KMS-11 (cell line): ENCODE results near the gene XPR1.

Source experiments
- H2AFZ ChIP-seq: fragments of 200-600 bp; sonication (generic); 2 replicates; pipeline ENCODE4 v1.6.1; 2016; ENCODE audit warnings: antibody characterized with exemption, mixed run types, low read depth
- H3K27ac ChIP-seq: fragments of 200-600 bp; sonication (generic); 2 replicates; pipeline ENCODE4 v1.6.1; 2016; ENCODE audit warnings: mild to moderate bottlenecking, mixed run types
- H3K27me3 ChIP-seq: fragments of 200-600 bp; sonication (generic); 2 replicates; pipeline ENCODE4 v1.6.1; 2017; ENCODE audit warnings: mild to moderate bottlenecking, low read depth, mixed run types, moderate library complexity; ENCODE audit not compliant: insufficient read depth
- H3K36me3 ChIP-seq: fragments of 200-600 bp; sonication (generic); 2 replicates; pipeline ENCODE4 v1.6.1; 2017; ENCODE audit warnings: mild to moderate bottlenecking, mixed run types; ENCODE audit not compliant: insufficient read depth
- H3K4me1 ChIP-seq: fragments of 200-600 bp; sonication (generic); 2 replicates; pipeline ENCODE4 v1.6.1; 2016; ENCODE audit warnings: mild to moderate bottlenecking, low read depth, mixed run types; ENCODE audit not compliant: poor library complexity, severe bottlenecking
- H3K4me2 ChIP-seq: fragments of 200-600 bp; sonication (generic); 2 replicates; pipeline ENCODE4 v1.7.0; 2016; ENCODE audit warnings: mild to moderate bottlenecking, mixed run types
- H3K4me3 ChIP-seq: fragments of 200-600 bp; sonication (generic); IDR thresholded peaks from 2 replicates; pipeline ENCODE4 v1.6.1; 2017; ENCODE audit warnings: low read depth, low read length, mixed read lengths; ENCODE audit not compliant: insufficient read depth
- H3K79me2 ChIP-seq: fragments of 200-600 bp; sonication (generic); 2 replicates; pipeline ENCODE4 v1.6.1; 2016; ENCODE audit warnings: low read depth, mixed run types; ENCODE audit not compliant: insufficient read depth
- H3K9ac ChIP-seq: fragments of 200-600 bp; sonication (generic); 2 replicates; pipeline ENCODE4 v1.6.1; 2016; ENCODE audit warnings: mild to moderate bottlenecking, mixed run types
- H4K20me1 ChIP-seq: fragments of 200-600 bp; sonication (generic); 2 replicates; pipeline ENCODE4 v1.6.1; 2016; ENCODE audit warnings: mild to moderate bottlenecking, mixed run types; ENCODE audit not compliant: insufficient read depth
- TF ChIP-seq, protein P1 (sequence below): fragments of 200-600 bp; sonication (generic); conservative IDR thresholded peaks from 2 replicates; pipeline ENCODE4 v1.6.1; 2017; ENCODE audit warnings: low read depth, mild to moderate bottlenecking, antibody characterized with exemption, low read length, moderate library complexity, mixed read lengths

The XPR1 gene

DNA sequence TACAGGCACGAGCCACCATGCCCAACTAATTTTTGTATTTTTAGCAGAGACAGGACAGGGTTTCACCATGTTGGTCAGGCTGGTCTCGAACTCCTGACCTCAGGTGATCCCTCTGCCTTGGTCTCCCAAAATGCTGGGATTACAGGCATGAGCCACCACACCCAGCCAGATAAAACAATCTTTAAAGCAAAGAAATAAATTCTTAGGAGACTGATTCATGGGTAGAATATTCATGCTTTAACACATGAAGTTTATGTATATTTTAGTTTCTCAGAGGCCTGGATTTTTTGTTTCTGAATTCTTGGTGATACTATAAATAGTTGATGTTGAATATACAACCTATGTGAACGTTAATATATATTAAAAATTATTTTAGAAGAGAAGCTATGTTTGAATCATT is 153.5 kb downstream of the XPR1 start:
- no peak overlapping the region for H3K4me2 ChIP-seq
- no peaks in the 10 kb centered on the region for H4K20me1 ChIP-seq
- no peaks in the 10 kb centered on the region for H3K79me2 ChIP-seq
- H3K4me3 ChIP-seq: no peak overlapping the region
- H3K27me3 ChIP-seq: no peaks in the 10 kb centered on the region
- H2AFZ ChIP-seq: no peak overlapping the region
- H3K4me1 ChIP-seq: no peaks in the 10 kb centered on the region
- no peaks in the 10 kb centered on the region for H3K36me3 ChIP-seq
- H3K9ac ChIP-seq: no peak overlapping the region
- TF ChIP-seq, protein P1, sequence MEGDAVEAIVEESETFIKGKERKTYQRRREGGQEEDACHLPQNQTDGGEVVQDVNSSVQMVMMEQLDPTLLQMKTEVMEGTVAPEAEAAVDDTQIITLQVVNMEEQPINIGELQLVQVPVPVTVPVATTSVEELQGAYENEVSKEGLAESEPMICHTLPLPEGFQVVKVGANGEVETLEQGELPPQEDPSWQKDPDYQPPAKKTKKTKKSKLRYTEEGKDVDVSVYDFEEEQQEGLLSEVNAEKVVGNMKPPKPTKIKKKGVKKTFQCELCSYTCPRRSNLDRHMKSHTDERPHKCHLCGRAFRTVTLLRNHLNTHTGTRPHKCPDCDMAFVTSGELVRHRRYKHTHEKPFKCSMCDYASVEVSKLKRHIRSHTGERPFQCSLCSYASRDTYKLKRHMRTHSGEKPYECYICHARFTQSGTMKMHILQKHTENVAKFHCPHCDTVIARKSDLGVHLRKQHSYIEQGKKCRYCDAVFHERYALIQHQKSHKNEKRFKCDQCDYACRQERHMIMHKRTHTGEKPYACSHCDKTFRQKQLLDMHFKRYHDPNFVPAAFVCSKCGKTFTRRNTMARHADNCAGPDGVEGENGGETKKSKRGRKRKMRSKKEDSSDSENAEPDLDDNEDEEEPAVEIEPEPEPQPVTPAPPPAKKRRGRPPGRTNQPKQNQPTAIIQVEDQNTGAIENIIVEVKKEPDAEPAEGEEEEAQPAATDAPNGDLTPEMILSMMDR: no peak
- no peak overlapping the region for H3K27ac ChIP-seq

DNA sequence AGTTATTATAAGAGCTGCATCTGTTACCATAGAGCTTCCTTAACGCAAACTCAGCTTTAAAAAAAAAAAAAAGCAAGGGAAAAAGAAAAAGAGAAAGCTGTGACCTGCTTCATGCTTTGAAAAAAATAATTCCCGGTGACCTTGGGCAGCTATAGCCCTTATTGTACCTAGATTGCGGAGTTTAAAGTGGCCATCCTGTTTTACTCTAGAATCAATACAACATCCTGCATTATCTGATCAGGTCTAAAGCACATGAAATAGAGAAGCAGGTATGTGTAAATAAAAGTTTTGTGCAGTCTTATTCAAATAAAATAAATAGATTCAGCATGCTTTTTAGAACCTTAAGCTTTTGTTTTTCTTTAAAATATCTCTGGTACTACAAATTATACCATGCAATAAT is 154.1 kb downstream of the XPR1 start:
- Histone ChIP-seq H3K79me2 (no peaks in the 10 kb centered on the region), H2AFZ (no peak overlapping the region), H3K4me2 (no peak overlapping the region), H4K20me1 (no peaks in the 10 kb centered on the region), H3K27ac (no peak overlapping the region), H3K9ac (no peak overlapping the region), H3K4me1 (no peaks in the 10 kb centered on the region), H3K27me3 (no peaks in the 10 kb centered on the region), H3K4me3 (no peak overlapping the region), H3K36me3 (no peaks in the 10 kb centered on the region)
- TF ChIP-seq, protein P1: no peak

DNA sequence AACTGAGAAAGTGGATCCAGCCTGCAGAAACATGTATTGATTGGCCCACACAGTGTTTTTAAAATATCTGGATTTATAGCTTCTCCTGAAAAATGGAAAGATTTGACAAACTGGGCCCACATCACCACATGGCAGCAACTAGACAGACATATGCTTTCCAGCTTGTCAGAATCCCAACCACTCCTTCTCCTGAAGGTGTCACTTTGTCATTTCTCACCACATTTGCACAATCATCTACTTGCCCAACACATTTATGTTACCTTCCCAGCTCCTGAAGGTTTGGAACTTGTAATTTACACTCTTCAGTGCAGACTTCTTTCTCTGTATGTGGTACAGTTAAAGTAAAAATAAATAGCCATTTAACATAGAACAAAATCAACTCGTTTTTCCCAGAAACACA is 154.8 kb downstream of the XPR1 start:
- TF ChIP-seq, protein P1: no peak

DNA sequence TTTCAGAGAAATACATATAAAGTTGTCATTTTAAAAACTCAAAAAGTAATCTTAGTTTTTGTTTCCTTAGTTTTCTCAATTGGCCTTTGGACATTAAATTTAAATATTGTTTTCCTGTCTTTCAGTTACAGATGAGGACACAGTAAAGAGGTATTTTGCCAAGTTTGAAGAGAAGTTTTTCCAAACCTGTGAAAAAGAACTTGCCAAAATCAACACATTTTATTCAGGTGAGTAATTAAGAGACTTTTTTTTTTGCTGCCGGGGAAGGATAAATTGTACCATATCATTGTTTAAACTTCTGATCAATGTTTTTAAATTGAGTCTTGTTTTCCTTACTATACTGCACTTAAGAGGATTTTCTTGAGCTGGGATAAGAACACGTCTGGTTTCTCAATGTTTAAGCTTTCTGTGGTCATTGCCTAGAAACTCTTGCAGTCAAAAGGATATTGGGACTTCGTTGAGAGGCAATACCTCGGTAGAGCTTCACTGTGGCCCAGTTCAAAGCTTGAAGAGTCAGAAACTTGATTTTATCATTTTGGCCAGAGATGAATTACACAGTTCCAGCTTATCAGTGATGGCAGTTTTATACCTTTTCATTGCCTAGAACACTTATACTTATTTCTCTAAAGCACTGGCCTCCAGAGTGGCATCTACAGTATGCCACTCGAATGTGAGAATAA is 155.9 kb downstream of the XPR1 start:
- H4K20me1 ChIP-seq: no peaks in the 10 kb centered on the region
- H3K79me2 ChIP-seq: no peaks in the 10 kb centered on the region
- no peak overlapping the region for H3K27ac ChIP-seq
- no peaks in the 10 kb centered on the region for H3K4me1 ChIP-seq
- no peak overlapping the region for H2AFZ ChIP-seq
- H3K4me2 ChIP-seq: no peak overlapping the region
- H3K9ac ChIP-seq: no peak overlapping the region
- H3K4me3 ChIP-seq: no peak overlapping the region
- TF ChIP-seq, protein P1: no peak
- no peaks in the 10 kb centered on the region for H3K36me3 ChIP-seq
- H3K27me3 ChIP-seq: no peaks in the 10 kb centered on the region

More for the DNA sequence above, 154.8 kb downstream of the XPR1 start:
- H3K27me3 ChIP-seq: no peaks in the 10 kb centered on the region
- no peaks in the 10 kb centered on the region for H3K36me3 ChIP-seq
- no peak overlapping the region for H3K4me2 ChIP-seq
- H4K20me1 ChIP-seq: no peaks in the 10 kb centered on the region
- no peak overlapping the region for H3K4me3 ChIP-seq
- no peaks in the 10 kb centered on the region for H3K4me1 ChIP-seq
- H2AFZ ChIP-seq: no peak overlapping the region
- no peak overlapping the region for H3K9ac ChIP-seq
- no peaks in the 10 kb centered on the region for H3K79me2 ChIP-seq
- H3K27ac ChIP-seq: no peak overlapping the region
